ENCODE data around the gene EXOSC10. TPM values are rescaled to one million over a fixed set of nuclear protein-coding genes. Genes with fewer than 3 reads are reported as not detected.
"Not testable (repeated sequence)": the region's sequence is repeated elsewhere in the genome, so short reads cannot be mapped to it uniquely, and the experiment has no call there.

EXOSC10 gene
- total RNA-seq, 1 donor from 2014 or later = 108 TPM

DNA sequence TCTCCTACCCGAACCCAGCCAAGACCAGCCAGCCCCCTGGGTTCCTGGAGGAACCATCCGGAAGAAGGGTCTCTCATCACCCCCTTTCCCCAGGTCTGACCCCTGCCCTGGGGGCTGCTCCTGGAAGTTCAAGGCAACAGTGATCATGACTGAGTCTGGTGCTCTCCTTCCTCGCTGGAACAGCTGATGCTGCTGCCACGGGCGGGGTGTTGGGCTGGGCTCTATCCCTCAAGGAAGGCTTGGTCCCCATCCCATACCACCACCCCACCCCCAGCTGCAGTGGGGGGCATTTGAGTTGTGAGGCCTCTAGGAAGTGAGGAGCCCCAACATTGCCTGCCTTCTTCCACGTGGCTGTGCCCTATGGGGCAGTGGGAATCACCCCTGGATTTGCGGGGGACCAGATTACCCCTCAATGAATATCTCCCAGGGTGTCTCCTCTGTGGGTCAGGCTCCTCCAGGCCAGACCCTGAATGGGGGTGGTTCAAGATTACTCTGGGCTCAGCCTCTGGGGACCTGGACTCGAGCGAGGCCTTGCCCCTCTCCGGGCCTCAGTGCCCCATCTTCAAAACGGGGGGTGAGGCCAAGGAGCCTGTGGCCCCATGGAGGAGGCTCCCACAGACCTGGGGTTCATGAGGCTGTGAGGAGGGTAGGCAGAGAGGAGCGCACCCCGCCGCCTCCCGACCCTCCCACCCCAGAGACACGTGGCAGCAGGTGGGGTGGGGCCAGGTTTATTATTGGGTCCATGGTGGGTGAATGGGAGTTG, 55.4 kb downstream of the EXOSC10 start:
- TF ChIP-seq, protein P1, sequence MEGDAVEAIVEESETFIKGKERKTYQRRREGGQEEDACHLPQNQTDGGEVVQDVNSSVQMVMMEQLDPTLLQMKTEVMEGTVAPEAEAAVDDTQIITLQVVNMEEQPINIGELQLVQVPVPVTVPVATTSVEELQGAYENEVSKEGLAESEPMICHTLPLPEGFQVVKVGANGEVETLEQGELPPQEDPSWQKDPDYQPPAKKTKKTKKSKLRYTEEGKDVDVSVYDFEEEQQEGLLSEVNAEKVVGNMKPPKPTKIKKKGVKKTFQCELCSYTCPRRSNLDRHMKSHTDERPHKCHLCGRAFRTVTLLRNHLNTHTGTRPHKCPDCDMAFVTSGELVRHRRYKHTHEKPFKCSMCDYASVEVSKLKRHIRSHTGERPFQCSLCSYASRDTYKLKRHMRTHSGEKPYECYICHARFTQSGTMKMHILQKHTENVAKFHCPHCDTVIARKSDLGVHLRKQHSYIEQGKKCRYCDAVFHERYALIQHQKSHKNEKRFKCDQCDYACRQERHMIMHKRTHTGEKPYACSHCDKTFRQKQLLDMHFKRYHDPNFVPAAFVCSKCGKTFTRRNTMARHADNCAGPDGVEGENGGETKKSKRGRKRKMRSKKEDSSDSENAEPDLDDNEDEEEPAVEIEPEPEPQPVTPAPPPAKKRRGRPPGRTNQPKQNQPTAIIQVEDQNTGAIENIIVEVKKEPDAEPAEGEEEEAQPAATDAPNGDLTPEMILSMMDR (IDR thresholded peaks at IDR 0.05) = no peak
- ChIA-PET CTCF (no interaction called here), POLR2A (no interaction called here)
- Mint-ChIP-seq H3K4me1 (no peaks in the 10 kb centered on the region), H3K4me3 (no peak overlapping the region), H3K9me3 (no peaks in the 10 kb centered on the region), H3K36me3 (ENCODE audit: low read depth) (no peaks in the 10 kb centered on the region), H3K27me3 (no peaks in the 10 kb centered on the region), H3K27ac (no peak overlapping the region)
- ATAC-seq (ENCODE audit: low read depth) = no peak
- DNase-seq = peak; percentile 7
- intact Hi-C loops (cut with micrococcal nuclease) = no loop called here

DNA sequence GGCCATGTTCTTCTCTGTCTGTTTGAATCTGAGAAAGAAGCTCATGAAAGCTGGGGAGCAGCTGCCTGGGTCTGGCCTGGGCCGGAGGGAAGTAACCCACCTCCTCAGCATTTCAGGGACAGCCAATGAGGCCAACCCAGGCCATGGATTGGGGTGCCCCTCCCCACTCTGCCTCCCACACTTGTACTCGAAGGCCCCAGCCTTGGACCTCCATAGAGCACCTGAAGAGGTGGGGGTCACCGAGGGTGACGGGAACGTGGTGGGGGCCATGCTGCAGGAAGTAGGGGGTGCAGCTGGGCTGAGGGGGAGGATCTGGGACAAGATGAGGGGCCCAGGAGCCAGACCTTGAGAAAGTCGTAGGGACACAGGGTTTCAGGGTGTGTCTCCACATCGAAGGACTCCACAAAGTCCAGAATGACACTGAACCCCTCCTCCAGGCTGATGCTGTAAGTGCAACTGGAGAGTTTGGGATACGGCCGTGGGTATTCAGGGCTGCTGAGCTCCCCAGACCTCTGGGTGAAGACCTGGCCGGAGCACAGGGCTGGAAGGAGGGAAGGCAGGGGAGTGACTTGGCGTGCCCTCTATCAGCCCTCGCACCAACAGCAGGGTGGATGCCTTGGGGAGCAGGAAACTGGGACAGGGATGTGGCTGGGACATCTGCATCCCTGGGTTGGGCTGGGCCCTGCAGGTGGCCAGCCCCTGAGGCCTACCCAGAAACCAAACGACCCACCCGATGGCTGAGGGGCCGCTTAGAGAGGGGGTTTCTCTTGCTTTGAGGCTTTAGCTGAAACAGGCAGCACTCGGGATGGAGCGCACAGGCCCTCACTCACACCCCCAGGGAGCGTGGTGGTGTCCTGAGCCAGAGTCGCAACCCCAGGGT, 56.4 kb downstream of the EXOSC10 start:
- no peaks in the 10 kb centered on the region for H3K9me3 Mint-ChIP-seq
- ATAC-seq (ENCODE audit: low read depth) = no peak
- POLR2A ChIA-PET = no interaction called here
- H3K4me1 Mint-ChIP-seq = no peaks in the 10 kb centered on the region
- peak; percentile 5 for DNase-seq
- no peaks in the 10 kb centered on the region for H3K27me3 Mint-ChIP-seq
- H3K27ac Mint-ChIP-seq = no peak overlapping the region
- intact Hi-C loops (cut with micrococcal nuclease) = no loop called here
- TF ChIP-seq, protein P1 (IDR thresholded peaks at IDR 0.05) = no peak
- H3K4me3 Mint-ChIP-seq = no peak overlapping the region
- CTCF ChIA-PET = no interaction called here
- no peaks in the 10 kb centered on the region for H3K36me3 Mint-ChIP-seq (ENCODE audit: low read depth)

DNA sequence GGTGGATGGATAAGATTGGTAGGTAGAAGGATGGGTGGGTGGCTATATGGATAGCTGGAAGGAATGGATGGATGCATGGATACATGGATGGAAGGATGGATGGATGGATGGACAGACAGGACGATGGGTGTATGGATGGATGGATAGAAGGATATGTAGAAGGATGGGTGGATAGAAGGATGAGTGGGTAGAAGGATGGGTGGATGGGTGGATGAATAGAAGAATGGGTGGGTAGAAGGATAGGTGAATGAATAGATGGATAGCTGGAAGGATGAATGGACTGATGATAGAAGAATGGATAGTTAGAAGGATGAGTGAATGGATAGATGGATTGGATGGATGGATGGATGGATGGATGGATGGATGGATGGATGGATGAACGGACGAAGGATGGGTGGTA, 57.6 kb downstream of the EXOSC10 start:
- TF ChIP-seq, protein P1 (IDR thresholded peaks at IDR 0.05) = no peak
- Mint-ChIP-seq H3K4me3 (no peak overlapping the region), H3K27ac (no peak overlapping the region), H3K9me3 (no peaks in the 10 kb centered on the region), H3K36me3 (ENCODE audit: low read depth) (no peaks in the 10 kb centered on the region), H3K27me3 (peaks cover 6% of the 10 kb centered on the region), H3K4me1 (peaks cover 4% of the 10 kb centered on the region)
- POLR2A ChIA-PET = no interaction called here
- CTCF ChIA-PET = no interaction called here
- ATAC-seq (ENCODE audit: low read depth) (no peak), DNase-seq (no peak)
- intact Hi-C loops (cut with micrococcal nuclease) = no loop called here

DNA sequence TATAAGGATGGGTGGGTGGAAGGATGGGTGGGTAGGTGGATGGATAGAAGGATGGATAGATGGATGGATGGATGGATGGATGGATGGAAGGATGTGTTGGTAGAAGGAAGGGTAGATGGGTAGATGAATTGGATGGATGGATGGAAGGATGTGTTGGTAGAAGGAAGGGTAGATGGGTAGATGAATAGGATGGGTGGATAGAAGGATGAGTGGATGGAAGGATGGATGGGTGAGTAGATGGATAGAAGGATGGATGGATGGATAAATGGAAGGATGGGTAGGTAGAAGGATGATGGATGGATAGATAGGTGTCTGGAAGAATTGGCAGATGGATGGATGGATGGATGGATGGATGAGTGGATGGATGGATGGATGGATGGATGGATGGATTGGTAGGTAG, 58.6 kb downstream of the EXOSC10 start:
- H3K36me3 Mint-ChIP-seq (ENCODE audit: low read depth) = no peaks in the 10 kb centered on the region
- H3K4me1 Mint-ChIP-seq = peaks cover 4% of the 10 kb centered on the region
- intact Hi-C loops (cut with micrococcal nuclease) = no loop called here
- TF ChIP-seq, protein P1 (IDR thresholded peaks at IDR 0.05) = no peak
- H3K4me3 Mint-ChIP-seq = no peak overlapping the region
- ChIA-PET CTCF (interaction anchor here (1.0 to 6.4 kb wide), 2 partner anchors 602 to 1618 kb away, joined by 3 to 101 read pairs; no protein-coding TSS in a partner anchor), POLR2A (no interaction called here)
- DNase-seq (no peak), ATAC-seq (ENCODE audit: low read depth) (no peak)
- H3K27ac Mint-ChIP-seq = no peak overlapping the region
- H3K9me3 Mint-ChIP-seq = no peaks in the 10 kb centered on the region
- peaks cover 6% of the 10 kb centered on the region for H3K27me3 Mint-ChIP-seq

DNA sequence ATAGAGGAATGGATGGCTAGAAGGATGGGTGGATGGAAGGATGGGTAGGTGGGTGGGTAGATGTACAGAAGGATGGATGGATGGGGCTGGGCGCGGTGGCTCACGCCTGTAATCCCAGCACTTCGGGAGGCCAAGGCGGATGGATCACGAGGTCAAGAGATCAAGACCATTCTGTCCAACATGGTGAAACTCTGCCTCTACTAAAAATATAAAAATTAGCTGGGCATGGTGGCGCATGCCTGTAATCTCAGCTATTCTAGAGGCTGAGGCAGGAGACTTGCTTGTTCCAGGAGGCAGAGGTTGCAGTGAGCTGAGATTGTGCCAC, 59.6 kb downstream of the EXOSC10 start:
- H3K4me3 Mint-ChIP-seq; POLR2A ChIA-PET; H3K9me3 Mint-ChIP-seq; H3K27me3 Mint-ChIP-seq; H3K27ac Mint-ChIP-seq; DNase-seq; H3K4me1 Mint-ChIP-seq; intact Hi-C loops (cut with micrococcal nuclease); H3K36me3 Mint-ChIP-seq (ENCODE audit: low read depth); ATAC-seq (ENCODE audit: low read depth): not testable (repeated sequence)
- CTCF ChIA-PET = interaction anchor here (6.4 kb wide), 1 partner anchor 603 kb away, joined by 101 read pairs; no protein-coding TSS in a partner anchor
